Astrocyte of the spinal cord (primary cell): ENCODE results near the gene CPVL.
"Not testable (repeated sequence)": the region's sequence is repeated elsewhere in the genome, so short reads cannot be mapped to it uniquely, and the experiment has no call there.

Experiments used
- DNase-seq: peaks from one replicate; pipeline ENCODE4 v3.0.0; 2011; ENCODE audit warnings: low read depth, low spot score
- H3K4me3 ChIP-seq: 2 replicates; pipeline ENCODE4 v1.5.1; 2011; ENCODE audit warnings: low read depth, mild to moderate bottlenecking, low read length, moderate library complexity
- CTCF ChIP-seq: IDR thresholded peaks from 2 replicates; pipeline ENCODE4 v1.5.1; 2012; ENCODE audit warnings: low read depth, mild to moderate bottlenecking, low read length, inconsistent platforms
- in situ Hi-C: cut with HindIII; loops from 2 replicates; pipeline ENCODE4 v1.10.0; 2017; ENCODE audit warnings: low sequenced_read_pairs

Gene CPVL

GRCh38 chr7:29116361-29117200 lies 29.8 kb downstream of the CPVL start:
- no peak for TF ChIP-seq CTCF
- no peak for DNase-seq
- H3K4me3 ChIP-seq: no peak overlapping the region
- in situ Hi-C loops: no loop called here

- in situ Hi-C loops: no loop called here
- no peak for TF ChIP-seq CTCF
- H3K4me3 ChIP-seq: no peak overlapping the region
- no peak for DNase-seq
Observed at GRCh38 chr7:29115753-29116152, 30.6 kb downstream of the CPVL start.

- H3K4me3 ChIP-seq: no peak overlapping the region
- DNase-seq: no peak
- no peak for TF ChIP-seq CTCF
- in situ Hi-C loops: no loop called here
Observed at GRCh38 chr7:29115130-29115687, 31.1 kb downstream of the CPVL start.

- H3K4me3 ChIP-seq, DNase-seq, in situ Hi-C loops: not testable (repeated sequence)
Observed at GRCh38 chr7:29114266-29114665, 32.1 kb downstream of the CPVL start.

GRCh38 chr7:29113384-29114102 lies 32.8 kb downstream of the CPVL start:
- in situ Hi-C loops: no loop called here

GRCh38 chr7:29112721-29113120 lies 33.6 kb downstream of the CPVL start:
- no peak for DNase-seq
- in situ Hi-C loops: no loop called here
- no peak for TF ChIP-seq CTCF
- no peak overlapping the region for H3K4me3 ChIP-seq

More at GRCh38 chr7:29113384-29114102, 32.8 kb downstream of the CPVL start:
- H3K4me3 ChIP-seq: no peak overlapping the region
- peak; percentile 1 for DNase-seq
- TF ChIP-seq CTCF: peak; percentile 27

- no peak for TF ChIP-seq CTCF
- in situ Hi-C loops: no loop called here
- DNase-seq: no peak
- H3K4me3 ChIP-seq: no peak overlapping the region
Observed at GRCh38 chr7:29109899-29110298, 36.4 kb downstream of the CPVL start.
